Stimulated activated CD8-positive, alpha-beta memory T cell treated with anti-CD3 and anti-CD28 coated beads, Interleukin-12 subunit alpha, Interleukin-12 subunit beta, amount 100 ng/mL, for 24 hours (primary cell): ENCODE data around the gene ASPRV1.
"Not testable (repeated sequence)": the region's sequence is repeated elsewhere in the genome, so short reads cannot be mapped to it uniquely, and the experiment has no call there.

ENCODE experiments used
- DNase-seq: peaks from one replicate; pipeline ENCODE4 v3.0.0-alpha.2; 2020; ENCODE audit errors: extremely low read depth

Gene ASPRV1

GRCh38 chr2:69960821-69961220 lies 610 bp downstream of the ASPRV1 start:
- no peak for DNase-seq

- no peak for DNase-seq
These were observed 2.0 kb downstream of the ASPRV1 start for GRCh38 chr2:69959425-69959824.

GRCh38 chr2:69958480-69958879 lies 3.0 kb downstream of the ASPRV1 start:
- DNase-seq, result no peak

GRCh38 chr2:69957965-69958364 lies 3.5 kb downstream of the ASPRV1 start:
- DNase-seq, result no peak

GRCh38 chr2:69956475-69956979 lies 4.9 kb downstream of the ASPRV1 start:
- no peak for DNase-seq

GRCh38 chr2:69955029-69955428 lies 6.4 kb downstream of the ASPRV1 start:
- no peak for DNase-seq

GRCh38 chr2:69954084-69954483 lies 7.3 kb downstream of the ASPRV1 start:
- no peak for DNase-seq

GRCh38 chr2:69952336-69953115 lies 8.9 kb downstream of the ASPRV1 start:
- DNase-seq, result no peak

- not testable (repeated sequence) for DNase-seq
These were observed 10.8 kb downstream of the ASPRV1 start for GRCh38 chr2:69950671-69951070.

GRCh38 chr2:69950241-69950640 lies 11.2 kb downstream of the ASPRV1 start:
- no peak for DNase-seq

GRCh38 chr2:69948963-69949645 lies 12.3 kb downstream of the ASPRV1 start:
- DNase-seq, result no peak

GRCh38 chr2:69948032-69948962 lies 13.1 kb downstream of the ASPRV1 start:
- no peak for DNase-seq

- no peak for DNase-seq
These were observed 14.0 kb downstream of the ASPRV1 start for GRCh38 chr2:69947325-69947931.

- no peak for DNase-seq
These were observed 14.8 kb downstream of the ASPRV1 start for GRCh38 chr2:69946351-69947324.

GRCh38 chr2:69945941-69946340 lies 15.5 kb downstream of the ASPRV1 start:
- no peak for DNase-seq

GRCh38 chr2:69945441-69945840 lies 16.0 kb downstream of the ASPRV1 start:
- no peak for DNase-seq

GRCh38 chr2:69944756-69945155 lies 16.7 kb downstream of the ASPRV1 start:
- DNase-seq, result no peak

GRCh38 chr2:69943843-69944525 lies 17.4 kb downstream of the ASPRV1 start:
- no peak for DNase-seq

GRCh38 chr2:69943000-69943842 lies 18.2 kb downstream of the ASPRV1 start:
- no peak for DNase-seq
